A549 (cell line): Measurements from ENCODE around the gene ULK4. TPM values are rescaled to one million over a fixed set of nuclear protein-coding genes. Genes with fewer than 3 reads are reported as not detected.

Experiments used
- ATAC-seq, 2 experiments: fragments of 200-7000 bp in 1 of 2; fragments of >200 bp in 1 of 2; cut with Nextera tagmentation in 1 of 2; cut with Tn5 transposase in 1 of 2; 3 replicates each; pipeline versions ENCODE4 v1.8.0 to v1.9.1; 2018 to 2020; ENCODE audit warnings: mild to moderate bottlenecking in 1 of 2, moderate library complexity in 1 of 2
- CTCF ChIA-PET: fragments of 300-600 bp; sonication (Branson Sonifier 250); formaldehyde crosslinking; extraction: SDS; loops from one replicate; lab custom pipeline; 2021; ENCODE audit warnings: antibody characterized with exemption, inconsistent platforms; lab: Yijun Ruan, JAX
- POLR2A ChIA-PET: fragments of 350-600 bp; formaldehyde crosslinking; extraction: SDS; loops from one replicate; lab custom pipeline; 2021; ENCODE audit warnings: antibody characterized with exemption, inconsistent platforms; lab: Yijun Ruan, JAX
- DNase-seq, 2 experiments: peaks; one replicate each; pipeline versions ENCODE4 v3.0.0 to v3.0.0-alpha.2; 2011 to 2016; ENCODE audit warnings: low read depth in 1 of 2, low spot score in 1 of 2
- FAIRE-seq: peaks from 2 replicates; lab custom pipeline; 2011; peaks lifted over from hg19 to GRCh38; lab: Jason Lieb, UNC
- H3K27ac ChIP-seq, 2 experiments: fragments of >200 bp; sonication (Bioruptor Twin); formaldehyde crosslinking; 3 replicates each; pipeline ENCODE4 v1.5.1; 2016 to 2017
- H3K4me1 ChIP-seq: fragments of >200 bp; sonication (Bioruptor Twin); formaldehyde crosslinking; 3 replicates; pipeline ENCODE4 v1.6.1; 2016
- H3K4me2 ChIP-seq: fragments of >200 bp; sonication (Bioruptor Twin); formaldehyde crosslinking; 3 replicates; pipeline ENCODE4 v1.6.1; 2016
- H3K4me3 ChIP-seq: fragments of >200 bp; sonication (Bioruptor Twin); formaldehyde crosslinking; 3 replicates; pipeline ENCODE4 v1.5.1; 2016
- H3K9me3 ChIP-seq: fragments of >200 bp; sonication (Bioruptor Twin); formaldehyde crosslinking; 3 replicates; pipeline ENCODE4 v1.6.1; 2016
- CBX2 ChIP-seq: fragments of 200-600 bp; sonication (generic); IDR thresholded peaks from 2 replicates; pipeline ENCODE4 v1.6.1; 2016; ENCODE audit warnings: low read depth, mild to moderate bottlenecking, borderline replicate concordance
- EHF ChIP-seq: fragments of 250-450 bp; sonication (Bioruptor Pico); IDR thresholded peaks from 2 replicates; pipeline ENCODE4 v1.5.0; 2020; ENCODE audit warnings: mild to moderate bottlenecking
- GATA3 ChIP-seq: IDR thresholded peaks from 2 replicates; pipeline ENCODE4 v1.6.1; 2012; ENCODE audit warnings: borderline replicate concordance
- JUN ChIP-seq, 2 experiments: fragments of >200 bp; sonication (Bioruptor Twin); formaldehyde crosslinking; IDR thresholded peaks; 2 replicates in 1 of 2; 3 replicates in 1 of 2; pipeline ENCODE4 v1.6.1; 2016 to 2017
- KDM5A ChIP-seq: fragments of 200-600 bp; sonication (generic); IDR thresholded peaks from 2 replicates; pipeline ENCODE4 v1.6.1; 2016; ENCODE audit warnings: antibody characterized with exemption, mild to moderate bottlenecking
- MYC ChIP-seq: IDR thresholded peaks from 2 replicates; pipeline ENCODE4 v1.6.1; 2012; ENCODE audit warnings: mild to moderate bottlenecking, inconsistent platforms, low read length, improper control_type of control experiment, borderline replicate concordance
- NPAS2 ChIP-seq: fragments of 250-450 bp; sonication (Bioruptor Pico); IDR thresholded peaks from 2 replicates; pipeline ENCODE4 v1.8.0; 2022; ENCODE audit warnings: mild to moderate bottlenecking, moderate library complexity, borderline replicate concordance
- PBX3 ChIP-seq: IDR thresholded peaks from 2 replicates; pipeline ENCODE4 v1.6.1; 2012
- RAD21 ChIP-seq, 2 experiments: fragments of >200 bp in 1 of 2; sonication (Bioruptor Twin) in 1 of 2; formaldehyde crosslinking in 1 of 2; IDR thresholded peaks in 1 of 2; conservative IDR thresholded peaks in 1 of 2; 2 replicates in 1 of 2; 3 replicates in 1 of 2; pipeline ENCODE4 v1.6.1; 2012 to 2018; ENCODE audit warnings: inconsistent platforms in 1 of 2
- RARB ChIP-seq: fragments of 250-450 bp; sonication (Bioruptor Pico); IDR thresholded peaks from 2 replicates; pipeline ENCODE4 v1.8.0; 2021; ENCODE audit warnings: mild to moderate bottlenecking, moderate library complexity
- RNF2 ChIP-seq: fragments of 200-600 bp; sonication (generic); IDR thresholded peaks from 2 replicates; pipeline ENCODE4 v1.6.1; 2016; ENCODE audit warnings: low read depth, mild to moderate bottlenecking, antibody characterized with exemption, moderate library complexity, borderline replicate concordance
- SREBF2 ChIP-seq: fragments of 450-650 bp; IDR thresholded peaks from 2 replicates; pipeline ENCODE4 v1.6.1; 2014; ENCODE audit warnings: mild to moderate bottlenecking, moderate library complexity
- TP53 ChIP-seq: fragments of 250-450 bp; sonication (Bioruptor Pico); IDR thresholded peaks from 2 replicates; pipeline ENCODE4 v1.5.0; 2021; ENCODE audit warnings: mild to moderate bottlenecking, moderate library complexity
- ZC3H11A ChIP-seq: fragments of 450-650 bp; IDR thresholded peaks from 2 replicates; pipeline ENCODE4 v1.6.1; 2014; ENCODE audit warnings: antibody characterized with exemption, mild to moderate bottlenecking
- ZFP36 ChIP-seq: fragments of 450-650 bp; IDR thresholded peaks from 2 replicates; pipeline ENCODE4 v1.6.1; 2014; ENCODE audit warnings: borderline replicate concordance; ENCODE audit not compliant: partially characterized antibody
- WGBS: methylation state at CpG from one replicate; pipeline ENCODE4 v1.1.6; 2017; ENCODE audit errors: missing lambda C conversion rate; 5-methylcytosine and 5-hydroxymethylcytosine counted together
- polyA plus RNA-seq, 4 experiments: library from polyadenylated mRNA; depleted of rRNA in 3 of 4; stranded (reverse); fragments of >200 nt; fragmentation: RNase III in 1 of 4; extraction: RNeasy Plus Mini Kit Qiagen cat#74134 plus additional on column Dnase treatment in 1 of 4; gene quantifications; 2 replicates in 3 of 4; 3 replicates in 1 of 4; pipeline ENCODE4 v1.2.3, GENCODE V29; 2011 to 2017
- TF ChIP-seq, protein P1 (sequence below): fragments of 250-450 bp; sonication (Bioruptor Pico); IDR thresholded peaks from 2 replicates; pipeline ENCODE4 v1.5.0; 2021; ENCODE audit warnings: mild to moderate bottlenecking, moderate library complexity, borderline replicate concordance

The ULK4 gene
- polyA plus RNA-seq, 2 of the 4 experiments (the other 2 are of a cell fraction), result 4.9 to 7.7 TPM

DNA sequence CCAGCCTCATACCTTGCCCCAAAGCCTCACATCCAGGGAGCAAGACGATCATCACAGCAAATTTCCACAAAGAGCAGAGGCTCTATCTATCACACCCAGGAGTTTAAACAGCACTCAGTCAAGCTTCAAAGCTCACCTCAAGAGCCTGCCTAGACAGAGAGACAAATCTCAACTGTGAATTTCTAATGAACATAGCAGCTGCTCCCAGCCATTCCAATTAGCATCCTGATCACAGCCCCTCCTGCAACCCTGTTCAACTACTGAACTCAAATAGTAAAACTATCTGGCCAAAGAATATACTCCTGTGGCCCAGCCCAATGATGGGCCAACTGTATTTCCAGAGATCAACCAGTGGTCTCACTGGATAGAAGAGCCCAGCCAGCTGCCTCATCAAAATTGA is 492.8 kb downstream of the ULK4 start:
- DNase-seq, result no peak
- FAIRE-seq, result no peak
- Histone ChIP-seq H3K4me3 (no peak overlapping the region), H3K9me3 (peaks cover 5% of the 10 kb centered on the region; the same call in 1 of the 3 replicates), H3K27ac (no peak overlapping the region), H3K4me2 (no peak overlapping the region), H3K4me1 (no peaks in the 10 kb centered on the region)
- WGBS, result 38% methylated on average over 1 of the region's 1 CpG
- CTCF ChIA-PET, result no interaction called here
- POLR2A ChIA-PET, result no interaction called here
- no peak for TF ChIP-seq RARB (CRISPR knock-in tag)
- no peak for TF ChIP-seq SREBF2
- TF ChIP-seq KDM5A, result no peak
- no peak for ATAC-seq

- H3K9me3 ChIP-seq, result no peaks in the 10 kb centered on the region; the same call in 2 of the 3 replicates
- TF ChIP-seq CBX2 (no peak), TP53 (no peak)
- TF ChIP-seq, all 56 proteins: peak for 0
- FAIRE-seq, result no peak
- ChIA-PET POLR2A (no interaction called here), CTCF (no interaction called here)
- DNase-seq, result no peak
- H3K27ac ChIP-seq, result no peak overlapping the region
- no peak overlapping the region for H3K4me3 ChIP-seq
- H3K4me2 ChIP-seq, result no peak overlapping the region
- WGBS, result 10% methylated on average over 1 of the region's 1 CpG
- no peak for ATAC-seq
- H3K4me1 ChIP-seq, result no peaks in the 10 kb centered on the region
Observed at GRCh38 chr3:41467481-41467880, 494.4 kb downstream of the ULK4 start.

GRCh38 chr3:41464858-41465257 is 497.0 kb downstream of the ULK4 start:
- FAIRE-seq, result no peak
- POLR2A ChIA-PET, result no interaction called here
- CTCF ChIA-PET, result no interaction called here

DNA sequence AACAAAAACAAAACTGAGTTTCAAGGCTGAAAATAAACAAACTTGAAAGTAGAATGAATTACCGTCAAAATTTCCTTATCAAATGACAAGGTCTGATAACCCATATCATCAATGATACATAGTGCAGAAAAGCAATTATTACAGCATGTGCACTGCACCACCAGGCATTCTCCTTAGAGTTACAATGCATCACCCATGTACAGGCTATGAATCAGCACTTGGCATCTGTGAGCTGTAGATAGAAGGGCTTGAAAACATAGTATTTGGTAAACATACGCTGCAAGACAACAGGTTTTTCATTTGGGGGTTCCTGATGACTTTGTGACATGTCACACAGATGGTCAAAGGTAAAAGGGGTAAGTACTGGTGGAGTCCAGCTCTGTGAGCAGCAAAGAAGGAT is 497.5 kb downstream of the ULK4 start:
- no peak overlapping the region for H3K4me3 ChIP-seq
- H3K27ac ChIP-seq, result no peak overlapping the region
- H3K9me3 ChIP-seq, result no peaks in the 10 kb centered on the region
- DNase-seq, result no peak
- POLR2A ChIA-PET, result no interaction called here
- no peak overlapping the region for H3K4me2 ChIP-seq
- 71% methylated on average over 2 of the region's 2 CpGs for WGBS
- no peak for ATAC-seq
- FAIRE-seq, result no peak
- TF ChIP-seq ZC3H11A (no peak), MYC (no peak), RAD21 (conservative IDR thresholded peaks at IDR 0.05 in 1 of 2, IDR thresholded peaks at IDR 0.05 in 1 of 2) (no peak), RARB (CRISPR knock-in tag) (no peak), ZFP36 (no peak), GATA3 (no peak)
- TF ChIP-seq, protein P1, sequence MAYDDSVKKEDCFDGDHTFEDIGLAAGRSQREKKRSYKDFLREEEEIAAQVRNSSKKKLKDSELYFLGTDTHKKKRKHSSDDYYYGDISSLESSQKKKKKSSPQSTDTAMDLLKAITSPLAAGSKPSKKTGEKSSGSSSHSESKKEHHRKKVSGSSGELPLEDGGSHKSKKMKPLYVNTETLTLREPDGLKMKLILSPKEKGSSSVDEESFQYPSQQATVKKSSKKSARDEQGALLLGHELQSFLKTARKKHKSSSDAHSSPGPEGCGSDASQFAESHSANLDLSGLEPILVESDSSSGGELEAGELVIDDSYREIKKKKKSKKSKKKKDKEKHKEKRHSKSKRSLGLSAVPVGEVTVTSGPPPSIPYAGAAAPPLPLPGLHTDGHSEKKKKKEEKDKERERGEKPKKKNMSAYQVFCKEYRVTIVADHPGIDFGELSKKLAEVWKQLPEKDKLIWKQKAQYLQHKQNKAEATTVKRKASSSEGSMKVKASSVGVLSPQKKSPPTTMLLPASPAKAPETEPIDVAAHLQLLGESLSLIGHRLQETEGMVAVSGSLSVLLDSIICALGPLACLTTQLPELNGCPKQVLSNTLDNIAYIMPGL (CRISPR knock-in tag), result no peak
- CTCF ChIA-PET, result no interaction called here
- H3K4me1 ChIP-seq, result no peaks in the 10 kb centered on the region

More at GRCh38 chr3:41464858-41465257, 497.0 kb downstream of the ULK4 start:
- no peak overlapping the region for H3K4me2 ChIP-seq
- no peak overlapping the region for H3K27ac ChIP-seq
- H3K4me3 ChIP-seq, result no peak overlapping the region
- no peaks in the 10 kb centered on the region for H3K9me3 ChIP-seq
- DNase-seq, result no peak
- ATAC-seq, result no peak
- TF ChIP-seq PBX3 (no peak), RNF2 (no peak), NPAS2 (CRISPR knock-in tag) (no peak), JUN (IDR thresholded peaks at IDR 0.05) (no peak), EHF (CRISPR knock-in tag) (no peak)
- 46% methylated on average over 1 of the region's 1 CpG for WGBS
- H3K4me1 ChIP-seq, result no peaks in the 10 kb centered on the region
